GM21526 (cell line): ENCODE results near the gene POLL.
"Not testable (repeated sequence)": the region's sequence is repeated elsewhere in the genome, so short reads cannot be mapped to it uniquely, and the experiment has no call there.

Source experiments
- ATAC-seq: cut with Tn5 transposase; IDR thresholded peaks from one replicate; pipeline ENCODE4 v1.9.1; 2021; ENCODE audit warnings: moderate library complexity; ENCODE audit not compliant: unreplicated experiment, low FRiP score

Gene POLL

GRCh38 chr10:101587725-101588653 is at the start of gene POLL, which contains the start of gene DPCD:
POLL (minus strand) TSS chr10:101588257; CDS start chr10:101587360, 897 bp downstream.
DPCD (plus strand) TSS chr10:101588321; CDS start chr10:101588337, 16 bp downstream.
- peak; percentile 93 for ATAC-seq

- not testable (repeated sequence) for ATAC-seq
These were observed 45.5 kb upstream of the POLL start for GRCh38 chr10:101633510-101633909.

- no peak for ATAC-seq
These were observed 43.9 kb upstream of the POLL start for GRCh38 chr10:101631821-101632475.

GRCh38 chr10:101630633-101630920 is 42.5 kb upstream of the POLL start:
- no peak for ATAC-seq

- no peak for ATAC-seq
These were observed 42.0 kb upstream of the POLL start for GRCh38 chr10:101629837-101630632.

- ATAC-seq = no peak
These were observed 37.9 kb upstream of the POLL start for GRCh38 chr10:101625821-101626412.

- no peak for ATAC-seq
These were observed 36.6 kb upstream of the POLL start for GRCh38 chr10:101624526-101625102.

- ATAC-seq = no peak
These were observed 35.5 kb upstream of the POLL start for GRCh38 chr10:101623528-101623927.

GRCh38 chr10:101619983-101620382 is 31.9 kb upstream of the POLL start:
- ATAC-seq = no peak

- ATAC-seq = no peak
These were observed 30.8 kb upstream of the POLL start for GRCh38 chr10:101618871-101619270.

- ATAC-seq = no peak
These were observed 29.9 kb upstream of the POLL start for GRCh38 chr10:101617824-101618568.

GRCh38 chr10:101617102-101617823 is 29.2 kb upstream of the POLL start:
- no peak for ATAC-seq

GRCh38 chr10:101616415-101617101 is 28.5 kb upstream of the POLL start:
- ATAC-seq = no peak

- no peak for ATAC-seq
These were observed 27.6 kb upstream of the POLL start for GRCh38 chr10:101615525-101616116.

GRCh38 chr10:101614663-101615524 is 26.8 kb upstream of the POLL start:
- ATAC-seq = no peak

- no peak for ATAC-seq
These were observed 25.6 kb upstream of the POLL start for GRCh38 chr10:101613646-101614045.

- no peak for ATAC-seq
These were observed 24.8 kb upstream of the POLL start for GRCh38 chr10:101612872-101613271.
